NCI-H2227 treated with DMSO at 0.1 percent for 48 hours (cell line): Measurements from ENCODE around the gene COL18A1.
"Not testable (repeated sequence)": the region's sequence is repeated elsewhere in the genome, so short reads cannot be mapped to it uniquely, and the experiment has no call there.

Source experiments
- DNase-seq: peaks from one replicate; lab custom pipeline; 2025; lab: John Stamatoyannopoulos, UW

Gene COL18A1

DNA sequence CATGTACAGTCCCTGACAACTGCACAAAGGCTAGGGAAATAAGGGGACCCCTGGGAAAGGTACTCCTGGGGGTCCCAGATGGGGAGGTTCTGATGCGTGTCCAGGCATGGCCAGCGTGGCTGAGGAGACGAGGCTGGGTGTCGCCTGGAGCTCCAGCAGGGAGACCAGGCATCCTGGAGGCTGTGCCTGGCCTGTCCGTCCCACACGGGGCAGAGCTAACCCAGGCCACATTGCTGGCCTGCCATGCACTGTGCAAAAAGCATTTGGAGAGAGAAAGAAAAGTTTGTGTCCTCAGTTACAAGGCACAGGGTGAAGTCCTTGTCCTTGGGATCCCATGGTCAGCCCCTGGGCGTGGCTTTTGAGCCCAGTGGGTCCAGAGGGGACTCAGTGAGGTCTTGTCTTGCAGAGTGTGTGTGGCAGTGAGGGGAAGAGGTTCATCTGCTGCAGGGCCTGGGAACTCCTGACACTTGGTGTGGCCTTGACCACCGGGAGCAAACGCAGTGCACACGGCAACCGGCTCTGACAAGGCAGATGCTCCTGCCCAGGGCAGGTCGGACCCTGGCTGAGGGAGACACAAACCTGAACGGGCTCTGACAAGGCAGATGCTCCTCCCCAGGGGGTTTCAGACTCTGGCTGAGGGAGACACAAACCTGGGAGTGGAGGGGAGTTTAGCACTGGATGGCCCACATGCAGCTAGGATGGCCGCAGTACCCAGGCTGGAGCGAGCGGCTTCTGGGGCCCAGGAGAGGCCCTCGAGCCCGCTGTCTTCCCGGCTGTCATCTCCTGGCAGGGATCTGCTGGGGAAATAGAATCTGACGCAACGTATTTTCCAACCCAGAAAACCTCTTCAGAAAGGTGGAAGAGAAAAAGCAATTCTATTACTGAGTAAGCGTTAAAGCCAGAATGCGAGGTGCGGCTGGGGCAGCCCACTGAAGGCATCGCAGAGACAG, 37.3 kb upstream of the COL18A1 start:
- DNase-seq: no peak

DNA sequence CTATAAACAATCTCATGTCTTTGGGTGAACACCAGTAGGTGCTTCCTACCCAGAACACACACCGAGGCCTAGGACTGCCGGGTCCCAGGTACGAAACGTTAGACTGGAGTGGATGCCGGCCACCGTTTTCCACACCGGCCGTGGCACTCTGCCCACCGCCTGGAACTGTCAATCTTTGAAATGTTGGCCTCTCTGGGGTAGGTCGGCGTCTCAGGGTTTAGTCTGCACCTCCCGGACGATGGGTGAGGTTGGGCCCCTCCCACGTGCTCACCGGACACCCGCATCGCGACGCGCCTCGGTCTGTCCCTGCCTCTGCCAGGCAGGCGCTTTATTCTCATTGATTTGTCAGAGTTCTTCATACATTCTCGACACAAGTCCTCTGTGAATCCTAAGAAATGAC, 35.9 kb upstream of the COL18A1 start:
- not testable (repeated sequence) for DNase-seq

DNA sequence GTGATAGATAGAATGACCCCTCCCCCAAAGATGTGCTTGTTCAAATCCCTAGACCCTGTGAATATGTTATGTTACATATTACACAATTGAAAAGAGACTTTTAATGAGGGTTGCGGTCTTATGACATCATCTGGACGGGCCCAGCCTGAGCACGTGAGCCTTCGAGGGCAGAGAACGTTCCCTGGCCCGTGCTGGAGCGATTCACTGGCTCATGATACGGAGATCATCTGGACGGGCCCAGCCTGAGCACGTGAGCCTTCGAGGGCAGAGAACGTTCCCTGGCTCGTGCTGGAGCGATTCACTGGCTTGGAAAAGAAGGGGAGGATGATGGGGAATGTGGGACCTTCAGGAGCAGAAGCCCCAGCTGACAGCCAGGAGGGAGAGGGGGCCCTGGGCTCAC, 34.4 kb upstream of the COL18A1 start:
- no peak for DNase-seq

GRCh38 chr21:45371081-45371480, 33.9 kb upstream of the COL18A1 start:
- no peak for DNase-seq

- DNase-seq: no peak
Measured at GRCh38 chr21:45371655-45372054, 33.3 kb upstream of the COL18A1 start.

- no peak for DNase-seq
Measured at GRCh38 chr21:45372732-45373355, 32.1 kb upstream of the COL18A1 start.

DNA sequence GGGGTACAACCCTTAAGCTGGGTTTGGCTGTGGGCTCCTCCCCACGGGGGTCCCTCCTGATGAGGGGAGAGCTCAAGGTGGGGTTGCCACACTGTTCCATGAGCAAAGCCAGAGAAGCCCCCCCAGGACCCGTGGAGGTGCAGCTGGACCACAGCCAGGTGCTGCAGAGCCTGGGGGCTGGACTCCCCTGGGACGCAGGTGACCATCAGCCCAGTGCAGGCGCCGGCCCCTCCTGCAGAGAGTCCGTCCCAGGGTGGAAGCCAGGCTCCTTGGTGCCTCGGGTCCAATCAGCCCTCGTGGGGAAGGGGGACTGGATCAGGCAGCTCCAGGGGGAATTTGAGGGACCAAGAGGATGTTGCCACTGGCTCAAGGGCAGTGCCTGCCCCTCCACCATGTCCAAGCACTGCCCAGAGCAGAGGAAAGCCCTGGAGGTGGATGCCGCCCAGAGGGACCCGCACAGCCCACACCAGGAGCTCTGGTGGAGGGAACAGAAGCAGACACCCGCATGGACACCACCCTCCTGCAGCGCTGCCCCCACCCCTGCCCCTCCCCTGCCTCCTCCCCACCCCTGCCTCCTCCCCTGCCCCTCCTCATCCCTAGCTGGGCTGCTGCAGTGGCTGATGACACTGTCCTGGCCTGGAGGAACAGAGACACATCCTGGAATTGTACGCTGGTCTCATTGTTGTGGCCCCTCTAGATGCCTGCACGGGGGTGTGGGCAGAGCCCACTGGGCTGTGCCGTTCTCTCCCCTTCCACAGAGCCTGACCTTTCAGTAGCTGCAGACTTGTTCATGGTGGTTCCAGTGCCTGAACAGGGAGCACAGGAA, 30.8 kb upstream of the COL18A1 start:
- DNase-seq: no peak

- no peak for DNase-seq
Measured at GRCh38 chr21:45374826-45375455, 30.0 kb upstream of the COL18A1 start.

- DNase-seq: no peak
Measured at GRCh38 chr21:45376459-45377324, 28.3 kb upstream of the COL18A1 start.

- no peak for DNase-seq
Measured at GRCh38 chr21:45377325-45377709, 27.6 kb upstream of the COL18A1 start.

GRCh38 chr21:45377866-45378257, 27.1 kb upstream of the COL18A1 start:
- DNase-seq: no peak

DNA sequence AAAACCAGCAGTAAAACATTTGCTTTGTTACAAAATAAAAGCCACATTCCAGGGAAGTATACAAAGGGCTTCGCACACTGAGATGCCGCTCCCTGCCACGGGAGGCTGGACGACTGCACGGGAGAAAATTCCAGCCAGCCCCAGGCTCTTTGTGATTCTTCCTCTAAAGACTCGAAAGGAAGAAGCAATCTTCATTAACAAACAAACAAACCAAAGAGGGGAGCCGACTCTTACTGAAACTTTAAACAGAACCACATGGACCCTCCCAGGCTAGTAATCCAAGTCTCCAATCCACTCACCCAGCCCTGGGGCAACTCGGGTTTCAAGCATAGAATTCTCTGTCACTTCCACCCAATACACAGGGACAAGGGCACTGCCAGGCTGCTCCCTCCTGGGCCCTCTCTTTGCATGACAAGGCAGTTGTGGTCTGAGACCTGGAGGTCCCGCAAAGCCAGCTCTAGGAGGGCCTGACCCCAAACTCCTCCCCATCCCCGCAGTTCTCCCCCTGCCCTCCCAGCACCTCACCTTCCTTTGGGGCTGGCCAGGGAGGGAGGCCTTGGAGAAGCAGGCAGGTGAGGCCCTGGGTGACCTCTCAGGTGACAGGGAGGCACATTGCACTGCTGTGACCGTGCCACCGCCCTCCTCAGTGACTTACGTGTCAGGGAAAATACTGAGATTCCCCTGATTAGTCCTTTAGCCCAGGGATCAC, 26.6 kb upstream of the COL18A1 start:
- no peak for DNase-seq

DNA sequence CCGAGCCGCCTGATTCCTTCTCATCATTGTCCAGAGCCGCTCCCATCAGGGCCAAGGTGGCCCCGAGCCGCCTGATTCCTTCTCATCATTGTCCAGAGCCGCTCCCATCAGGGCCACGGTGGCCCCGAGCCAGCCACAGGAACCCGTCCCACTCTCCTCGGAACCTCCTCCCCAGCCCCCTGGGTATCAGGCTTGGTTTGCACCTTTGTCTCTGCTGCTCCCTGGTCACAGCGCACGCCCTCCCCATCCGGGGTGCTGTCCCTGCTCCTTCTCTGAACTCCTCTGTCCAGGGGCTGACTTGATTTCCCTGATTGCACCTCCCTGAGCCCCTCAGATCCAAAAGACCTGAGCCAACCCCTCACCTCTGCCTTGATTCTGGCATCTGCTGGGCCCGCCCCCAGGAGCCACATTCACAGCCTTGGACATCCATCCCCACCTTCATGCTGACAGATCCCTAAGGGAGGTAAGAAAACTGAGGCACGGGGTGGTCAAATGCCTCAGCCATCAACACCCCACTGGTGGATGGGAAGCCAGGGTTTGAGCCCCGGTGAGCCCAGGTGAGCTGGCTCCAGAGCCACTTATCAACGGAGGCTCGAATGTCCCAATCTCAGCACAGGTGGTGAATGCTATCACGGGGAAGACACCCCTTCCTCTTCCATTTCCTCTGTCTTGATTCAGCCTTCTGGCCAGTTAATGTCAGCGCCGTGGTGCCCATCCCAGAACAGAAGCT, 25.6 kb upstream of the COL18A1 start:
- DNase-seq: no peak

GRCh38 chr21:45379901-45380330, 25.0 kb upstream of the COL18A1 start:
- no peak for DNase-seq

- DNase-seq: no peak
Measured at GRCh38 chr21:45380566-45380965, 24.4 kb upstream of the COL18A1 start.

GRCh38 chr21:45381036-45381787, 23.8 kb upstream of the COL18A1 start:
- DNase-seq: no peak

DNA sequence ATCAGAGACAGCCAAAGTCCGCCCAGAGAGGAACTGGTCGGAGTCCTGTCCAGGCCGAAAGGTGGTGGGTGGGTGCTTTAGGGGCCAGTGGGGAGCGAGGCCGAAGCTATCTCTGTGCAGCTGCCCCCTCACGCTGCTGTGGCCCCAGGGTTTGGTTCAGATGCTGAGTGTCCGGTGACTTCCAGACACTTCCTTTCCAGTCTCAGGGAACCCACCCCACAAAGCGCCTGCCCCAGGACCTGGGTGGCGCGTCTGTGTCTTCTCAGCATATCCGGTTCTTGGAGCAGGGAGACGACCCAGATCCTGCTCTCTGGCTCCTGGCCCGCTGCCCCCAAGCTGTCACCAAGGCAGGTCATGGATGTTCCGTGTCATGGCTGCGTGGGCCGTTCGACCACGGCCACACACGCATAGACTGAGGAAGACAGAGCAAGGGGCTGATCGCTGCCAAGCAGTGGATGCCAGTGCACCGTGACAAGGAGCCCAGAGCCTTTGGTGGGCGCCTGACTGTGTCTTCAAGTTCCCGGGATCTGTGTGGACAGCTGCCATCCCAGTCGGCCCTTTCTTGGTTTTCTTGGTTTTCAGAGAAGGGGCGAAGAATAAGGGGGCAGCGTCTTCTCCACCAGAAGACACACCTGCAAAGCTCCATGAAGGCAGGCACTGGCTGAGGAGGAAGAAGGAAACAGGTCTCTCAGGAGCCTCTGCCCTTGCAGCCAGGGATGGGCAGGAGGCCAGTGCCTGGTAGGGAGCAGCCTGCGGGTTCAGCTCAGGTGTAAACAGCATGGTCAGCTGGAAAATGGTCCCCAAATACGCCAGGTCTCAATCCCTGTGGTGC, 22.9 kb upstream of the COL18A1 start:
- no peak for DNase-seq

DNA sequence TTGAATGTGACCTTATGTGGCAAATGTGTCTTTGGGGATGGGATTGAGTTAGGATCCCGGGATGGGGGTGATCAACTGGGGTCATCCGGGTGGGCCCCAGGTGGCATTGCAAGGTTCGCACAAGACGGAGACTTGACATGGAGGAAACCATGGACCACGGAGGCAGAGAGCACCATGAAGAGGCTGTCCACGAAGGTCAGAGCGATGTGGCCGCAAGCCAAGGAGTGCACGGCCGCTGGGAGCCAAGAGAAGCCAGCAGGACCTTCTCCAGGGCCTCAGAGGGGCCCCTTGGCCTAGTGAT, 22.3 kb upstream of the COL18A1 start:
- no peak for DNase-seq
